Uterus (tissue), 2 donors: ENCODE results near the gene TFB2M.

ENCODE experiments used
- CTCF ChIP-seq, 4 experiments: fragments of 200-600 bp in 2 of 4; fragments of 450-650 bp in 2 of 4; sonication (generic) in 2 of 4; IDR thresholded peaks; one replicate each; pipeline ENCODE4 v1.5.1; 2016 to 2019; ENCODE audit warnings: antibody characterized with exemption in 4 of 4, mild to moderate bottlenecking in 2 of 4, moderate library complexity in 1 of 4
- POLR2A ChIP-seq, 2 donors: fragments of 450-650 bp; IDR thresholded peaks; one replicate each; pipeline ENCODE4 v1.6.1; 2016; ENCODE audit warnings: antibody characterized with exemption in 2 of 2, mild to moderate bottlenecking in 1 of 2, moderate library complexity in 1 of 2

- TF ChIP-seq CTCF (IDR thresholded peaks at IDR 0.05) = peak in 2 of 4 experiments; percentile 19 to 25
- TF ChIP-seq POLR2A (IDR thresholded peaks at IDR 0.05) = peak; percentile 91 to 94
Observed at GRCh38 chr1:246566128-246566812, at the start of gene TFB2M, which contains the start of gene CNST.
